HG03460 (cell line): Measurements from ENCODE around the gene CDC45.
A peak's percentile ranks its signal among the peaks of the same experiment; 100 is the strongest.

ENCODE experiments used
- ATAC-seq: cut with Tn5 transposase; IDR thresholded peaks from one replicate; pipeline ENCODE4 v1.9.1; 2021; ENCODE audit not compliant: unreplicated experiment

CDC45 gene

GRCh38 chr22:19467912-19468311 lies 11.8 kb upstream of the CDC45 start:
- ATAC-seq = no peak

- ATAC-seq = no peak
These were observed 10.3 kb upstream of the CDC45 start for GRCh38 chr22:19469421-19469820.

- no peak for ATAC-seq
These were observed 9.7 kb upstream of the CDC45 start for GRCh38 chr22:19470010-19470409.

GRCh38 chr22:19471572-19471971 lies 8.1 kb upstream of the CDC45 start:
- no peak for ATAC-seq

GRCh38 chr22:19472233-19472632 lies 7.5 kb upstream of the CDC45 start:
- no peak for ATAC-seq

- ATAC-seq = no peak
These were observed 6.1 kb upstream of the CDC45 start for GRCh38 chr22:19473578-19473977.

GRCh38 chr22:19476023-19476422 lies 3.7 kb upstream of the CDC45 start:
- ATAC-seq = no peak

- no peak for ATAC-seq
These were observed 2.2 kb upstream of the CDC45 start for GRCh38 chr22:19477321-19478044.

- no peak for ATAC-seq
These were observed 1.4 kb upstream of the CDC45 start for GRCh38 chr22:19478045-19478900.

GRCh38 chr22:19478901-19479354 lies 792 bp upstream of the CDC45 start, which contains the start of gene UFD1:
UFD1 (minus strand) TSS chr22:19479193; CDS start chr22:19479085, 108 bp downstream.
- peak; percentile 36 for ATAC-seq

- ATAC-seq = no peak
These were observed 451 bp downstream of the CDC45 start for GRCh38 chr22:19480173-19480568.

GRCh38 chr22:19480789-19481188 lies 1.1 kb downstream of the CDC45 start:
- ATAC-seq = no peak

- no peak for ATAC-seq
These were observed 2.6 kb downstream of the CDC45 start for GRCh38 chr22:19482297-19482696.

- no peak for ATAC-seq
These were observed 3.9 kb downstream of the CDC45 start for GRCh38 chr22:19483481-19484244.

- ATAC-seq = no peak
These were observed 8.6 kb downstream of the CDC45 start for GRCh38 chr22:19488285-19488684.

GRCh38 chr22:19488884-19489843 lies 9.4 kb downstream of the CDC45 start:
- no peak for ATAC-seq

- ATAC-seq = no peak
These were observed 11.0 kb downstream of the CDC45 start for GRCh38 chr22:19490628-19491230.

GRCh38 chr22:19492504-19493174 lies 12.9 kb downstream of the CDC45 start:
- no peak for ATAC-seq

- no peak for ATAC-seq
These were observed 14.4 kb downstream of the CDC45 start for GRCh38 chr22:19494001-19494560.
